ENCODE measurements around the gene CACHD1.
"Not testable (repeated sequence)": the region's sequence is repeated elsewhere in the genome, so short reads cannot be mapped to it uniquely, and the experiment has no call there.

The CACHD1 gene

DNA sequence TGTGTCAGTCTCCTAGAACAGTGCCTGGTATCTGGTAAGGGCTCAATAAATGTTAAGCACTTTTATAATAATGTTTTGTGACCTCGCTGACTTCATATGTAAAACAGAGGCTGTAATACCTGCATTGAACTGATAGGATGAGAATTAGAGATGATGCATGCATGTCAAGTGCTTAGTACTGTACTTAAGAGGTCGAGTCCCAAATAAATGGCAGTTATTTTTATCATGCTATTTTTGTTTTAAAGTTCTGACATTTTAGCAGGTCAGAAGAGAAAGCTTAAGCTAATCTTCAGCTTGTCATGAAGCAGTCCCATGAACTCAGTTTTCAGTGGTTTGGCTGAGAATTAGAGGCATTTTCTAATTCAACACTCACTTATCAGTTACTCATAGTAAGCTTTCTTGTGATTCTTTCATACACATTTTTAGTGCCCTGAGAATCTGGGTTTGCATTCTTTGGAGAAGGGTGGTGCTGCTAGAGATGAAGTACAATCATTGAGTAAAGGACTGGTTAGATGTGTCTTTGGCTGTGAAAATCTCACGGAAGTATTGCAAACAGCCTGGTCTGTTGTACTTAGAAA is 199.3 kb downstream of the CACHD1 start:
- no peak for DNase-seq

DNA sequence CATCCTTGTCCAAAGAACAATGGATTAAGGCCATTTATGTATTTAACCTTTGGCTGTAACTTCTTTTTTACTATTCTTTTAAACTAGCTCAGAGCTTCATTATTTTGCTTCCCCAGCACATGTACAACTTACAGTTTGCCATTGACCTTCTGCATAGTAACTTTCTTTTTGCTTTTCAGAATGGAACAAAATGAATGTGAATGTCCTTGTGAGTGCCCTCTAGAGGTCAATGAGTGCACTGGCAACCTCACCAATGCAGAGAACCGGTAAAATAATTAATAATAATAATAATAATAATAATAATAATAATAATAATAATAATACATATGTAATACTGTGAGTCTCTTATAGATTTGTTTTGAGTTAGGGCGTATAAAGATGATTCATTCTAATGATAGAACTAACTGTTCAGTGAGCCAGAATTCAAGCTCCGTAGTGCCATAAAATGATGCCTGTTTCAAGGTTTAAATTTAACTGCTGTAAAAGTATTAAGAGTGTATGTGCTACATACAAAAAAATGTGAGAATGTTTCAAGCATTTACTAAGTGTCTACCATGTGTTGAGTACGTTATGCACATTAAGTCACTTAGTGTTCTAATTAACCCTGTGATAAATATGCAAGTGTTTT is 205.9 kb downstream of the CACHD1 start:
- peak; percentile 6 for DNase-seq

DNA sequence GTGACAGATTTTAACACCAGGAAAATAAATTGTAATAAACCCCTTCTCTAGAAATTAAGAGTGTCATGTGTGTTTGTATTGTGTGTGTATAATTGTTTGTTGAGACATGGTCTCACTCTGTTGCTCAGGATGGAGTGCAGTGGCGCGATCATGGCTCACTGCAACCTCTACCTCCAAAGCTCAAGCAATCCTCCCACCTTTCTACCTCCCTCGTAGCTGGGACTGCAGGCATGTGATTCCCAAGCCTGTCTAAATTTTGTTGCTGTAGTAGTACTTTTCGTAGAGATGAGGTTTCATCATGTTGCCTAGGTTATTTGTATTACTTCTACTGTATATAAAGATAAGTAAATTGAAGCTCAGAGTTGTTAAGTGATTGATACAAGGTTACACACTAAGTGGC is 206.5 kb downstream of the CACHD1 start:
- no peak for DNase-seq

DNA sequence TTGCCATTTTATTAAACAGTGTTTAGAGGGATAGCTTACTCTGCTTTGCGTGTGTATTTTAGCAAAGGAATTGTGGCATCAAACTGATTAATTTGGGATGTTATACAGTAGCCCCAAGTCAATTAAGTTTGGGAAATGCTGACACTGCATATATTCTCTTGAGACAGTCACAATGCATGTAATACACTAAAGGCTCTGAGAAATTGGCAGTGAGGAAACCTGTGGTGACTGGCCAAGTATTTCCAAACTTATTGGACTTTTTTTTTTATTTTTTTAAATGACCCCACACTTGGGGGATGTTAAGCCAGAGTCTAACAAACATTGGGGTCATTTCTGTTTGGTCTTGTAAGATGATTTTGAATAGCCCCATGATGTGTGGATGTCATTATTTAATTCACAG is 207.6 kb downstream of the CACHD1 start:
- no peak for DNase-seq

DNA sequence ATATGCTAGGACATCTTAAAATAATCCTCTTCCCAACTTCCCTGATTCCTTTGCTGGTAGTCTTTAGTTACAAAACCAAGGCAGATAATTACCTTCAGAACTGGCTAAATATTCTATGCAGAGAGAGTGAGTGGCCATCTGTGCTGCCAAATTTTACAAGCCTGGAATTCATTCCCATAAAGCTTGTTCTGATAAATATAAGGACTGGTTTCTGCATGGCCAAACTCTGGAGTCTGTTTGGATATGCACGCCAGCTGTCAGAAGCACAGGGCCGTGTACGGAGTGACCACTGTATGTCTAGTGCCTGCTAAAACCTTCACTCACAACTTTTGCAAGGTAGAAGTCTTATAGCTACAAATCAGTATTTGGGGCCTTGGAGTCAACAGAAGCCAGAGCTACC is 208.4 kb downstream of the CACHD1 start:
- DNase-seq: no peak

DNA sequence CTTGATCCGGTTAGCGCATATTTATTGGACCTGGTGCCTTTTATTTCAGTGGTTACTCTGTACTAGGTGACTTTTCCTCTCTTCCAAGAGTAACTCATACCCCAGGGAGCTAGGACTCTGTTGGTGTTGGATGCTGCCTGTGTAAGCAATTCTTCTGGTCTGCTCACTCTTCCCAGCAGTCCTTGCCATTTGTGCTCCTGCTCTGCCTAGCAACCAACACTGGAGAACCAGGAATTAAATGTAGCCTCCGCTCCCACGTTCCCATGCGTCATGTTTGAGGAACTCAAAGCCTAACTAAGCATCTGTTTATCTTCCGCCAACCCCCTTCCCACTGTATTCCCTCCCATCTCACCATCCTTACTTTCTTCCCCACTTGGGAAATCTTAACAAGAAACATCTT is 209.2 kb downstream of the CACHD1 start:
- no peak for DNase-seq

DNA sequence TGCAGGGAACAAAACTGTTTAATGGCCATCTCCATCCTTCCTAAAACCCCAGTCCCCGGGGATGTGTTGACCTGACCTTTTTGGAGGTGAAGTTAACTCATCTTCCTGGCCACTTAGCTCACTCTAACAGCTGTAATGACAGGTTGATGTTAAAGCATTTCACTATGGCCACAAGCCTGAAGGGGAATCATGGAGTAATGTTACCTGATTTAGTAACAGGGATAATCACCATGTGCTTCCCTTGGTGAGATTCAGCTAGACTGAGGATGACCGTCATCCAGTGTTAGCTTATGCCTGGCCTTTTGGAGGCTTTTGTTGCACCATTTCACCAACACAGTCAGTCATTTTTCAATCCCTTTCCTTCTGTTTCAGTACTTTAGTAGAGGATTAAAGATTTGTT is 210.7 kb downstream of the CACHD1 start:
- DNase-seq: no peak

DNA sequence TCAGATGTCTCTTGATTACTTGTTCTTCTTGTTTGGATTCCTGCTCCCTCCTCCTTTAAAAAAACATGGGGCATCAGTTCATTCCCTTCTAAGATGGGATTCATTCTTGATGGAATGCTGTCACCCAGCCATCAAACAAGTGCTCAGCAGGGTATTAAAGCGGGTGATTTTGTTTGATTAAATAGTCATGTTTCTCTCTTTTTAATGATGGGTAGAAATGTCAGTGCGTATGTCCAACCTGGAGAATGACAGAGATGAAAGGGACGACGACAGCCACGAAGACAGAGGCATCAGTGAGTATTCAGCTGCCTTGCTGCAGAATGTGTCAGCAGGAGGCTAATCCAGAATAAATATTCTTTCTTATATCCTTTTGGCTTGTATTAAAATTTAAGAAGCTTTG is 211.1 kb downstream of the CACHD1 start:
- DNase-seq: no peak

DNA sequence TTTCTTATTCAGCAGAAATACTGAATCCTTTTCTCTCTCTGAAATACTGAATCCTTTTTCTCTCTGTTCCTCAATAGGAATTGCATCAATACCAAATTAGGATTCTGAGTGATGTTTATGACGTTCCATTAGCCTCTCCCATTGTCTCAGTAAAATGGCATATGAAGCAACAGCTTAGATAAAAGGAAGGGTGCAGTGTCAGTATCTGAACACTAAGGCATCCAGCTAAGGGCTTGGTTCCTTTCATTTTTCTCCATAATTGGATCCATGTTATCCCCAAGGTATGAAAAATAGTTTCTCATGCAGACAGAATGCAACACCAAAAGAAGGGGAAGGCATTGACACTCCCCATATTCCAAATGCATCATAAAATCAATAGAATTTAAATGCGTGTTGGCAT is 213.5 kb downstream of the CACHD1 start:
- no peak for DNase-seq

DNA sequence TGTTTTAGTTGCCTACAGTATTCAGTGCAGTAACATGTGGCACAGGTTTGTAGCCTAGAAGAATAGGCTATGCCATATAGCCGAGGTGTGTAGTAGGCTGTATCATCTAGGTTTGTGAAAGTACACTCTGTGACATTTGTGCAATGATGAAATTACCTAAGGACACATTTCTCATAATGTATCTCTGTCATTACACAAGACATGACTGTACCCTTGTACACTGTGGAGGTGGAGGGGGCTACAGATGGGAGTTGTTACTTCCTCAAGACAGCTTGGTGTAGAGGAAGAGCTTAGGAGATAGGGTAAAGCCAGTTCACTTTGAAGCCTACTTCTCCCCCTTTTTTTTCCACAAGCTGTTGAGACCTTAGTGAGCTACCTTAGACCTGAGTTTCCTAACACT is 215.3 kb downstream of the CACHD1 start:
- no peak for DNase-seq

DNA sequence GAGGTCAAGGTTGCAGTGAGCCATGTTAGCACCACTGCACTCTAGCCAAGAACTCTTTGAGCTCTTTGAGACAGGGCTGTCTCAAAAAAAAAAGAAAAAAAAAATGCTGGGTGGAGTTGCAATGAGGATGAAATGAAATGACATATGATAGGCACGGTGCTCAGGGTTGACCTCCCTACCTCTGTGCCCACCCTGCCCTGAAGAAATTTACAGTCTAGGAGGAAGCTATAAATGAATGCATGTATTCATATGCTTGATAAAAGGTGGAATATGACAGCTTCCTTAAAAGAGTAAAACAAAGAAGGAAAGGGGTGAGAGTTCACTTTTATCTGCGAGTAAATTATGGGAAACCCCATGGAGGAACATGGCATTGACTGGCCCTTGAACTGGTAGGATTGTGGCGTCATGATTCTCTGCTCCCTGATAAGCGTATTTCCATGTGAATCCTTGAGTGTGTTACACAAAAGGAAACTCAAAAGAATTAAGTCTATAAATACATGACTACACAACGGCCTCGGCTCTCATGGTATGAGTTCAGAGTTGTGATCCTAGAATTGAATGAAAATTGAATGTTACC is 215.9 kb downstream of the CACHD1 start:
- no peak for DNase-seq

DNA sequence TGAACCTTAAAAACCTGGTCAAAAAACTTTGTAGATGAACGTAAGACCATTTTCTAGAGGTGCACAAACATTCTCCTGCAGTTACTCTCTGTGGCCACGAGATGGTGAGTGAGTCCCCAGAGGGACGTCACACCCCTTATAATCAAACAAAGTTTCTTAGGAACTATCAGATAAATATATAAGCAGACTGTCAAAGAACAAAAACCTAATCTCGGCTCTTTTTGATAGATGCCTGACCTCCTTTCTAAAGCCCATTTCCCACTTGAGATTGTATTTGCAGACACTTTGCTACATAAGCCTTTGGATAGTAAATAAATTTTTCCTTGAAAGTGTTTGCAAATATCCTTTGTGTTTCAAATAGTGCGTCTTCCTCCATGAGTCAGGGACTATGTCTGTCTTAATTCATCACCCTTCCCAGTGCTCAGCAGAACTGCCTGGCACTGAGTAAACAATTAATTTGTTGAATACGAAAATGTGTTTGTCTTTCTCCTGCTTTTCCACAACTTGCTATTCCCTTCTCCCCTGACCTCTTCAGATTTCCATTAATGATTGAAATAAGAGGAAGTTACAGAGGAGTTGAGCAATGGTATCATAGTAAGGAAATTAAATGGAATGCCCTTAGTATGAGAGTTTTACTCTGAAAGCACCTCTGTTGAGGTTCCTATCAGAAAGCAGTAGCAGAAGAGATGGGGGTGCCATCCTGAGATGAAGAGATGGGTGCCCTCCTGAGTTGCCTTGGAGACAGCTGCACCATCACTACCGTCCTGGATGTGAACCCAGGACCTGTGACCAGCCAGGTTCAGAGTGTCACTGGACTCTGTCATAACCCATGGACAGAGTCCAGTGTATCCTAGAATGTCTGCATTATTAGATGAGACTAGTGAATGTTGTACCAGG is 217.1 kb downstream of the CACHD1 start:
- peak; percentile 22 for DNase-seq

DNA sequence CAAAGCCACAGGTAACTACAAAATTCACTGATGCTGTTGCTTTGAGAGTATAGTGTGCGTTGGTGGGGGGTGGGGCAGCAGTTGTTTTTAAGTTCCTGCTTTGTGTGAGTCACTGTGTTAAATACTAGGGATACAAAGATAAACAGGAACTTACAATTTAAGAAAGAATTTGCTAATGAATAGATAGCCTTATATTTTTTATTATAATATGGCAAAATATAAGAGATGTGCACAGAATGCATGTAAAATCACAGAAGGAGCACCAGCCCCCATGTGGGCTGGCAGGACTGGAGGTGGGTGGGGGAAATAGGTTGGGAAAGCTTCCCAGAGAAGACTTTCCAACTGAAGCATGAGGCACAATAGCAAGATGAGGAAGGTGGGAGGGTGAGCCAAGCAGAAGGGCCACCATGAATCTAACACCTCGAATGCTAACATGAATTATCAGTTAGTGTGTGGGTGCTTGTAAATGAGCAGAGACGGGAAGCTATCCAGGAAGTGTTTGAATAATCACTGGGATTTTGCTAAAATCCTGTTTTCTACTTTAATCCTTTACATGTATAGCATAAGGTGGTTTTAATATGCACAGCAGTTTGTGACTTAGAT is 217.9 kb downstream of the CACHD1 start:
- no peak for DNase-seq

DNA sequence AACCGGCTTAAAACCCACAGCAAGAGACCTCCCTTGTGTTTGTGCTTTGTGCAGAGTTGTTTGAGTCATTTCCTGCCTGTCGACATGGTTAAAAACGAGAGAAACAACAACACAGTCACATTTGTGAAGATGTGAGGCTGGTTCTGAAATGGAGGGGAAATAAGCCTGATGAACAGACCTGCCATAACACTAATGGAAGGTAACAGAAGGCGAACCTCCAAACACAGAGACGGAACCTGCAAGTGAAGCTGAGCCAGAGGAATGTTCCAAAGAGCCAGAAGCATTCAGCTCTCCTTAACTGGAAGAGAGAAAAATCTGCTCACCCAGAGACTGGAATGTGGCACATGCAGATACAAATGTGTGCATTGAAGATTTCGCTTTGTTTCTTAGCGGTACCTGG is 221.7 kb downstream of the CACHD1 start:
- DNase-seq: no peak

DNA sequence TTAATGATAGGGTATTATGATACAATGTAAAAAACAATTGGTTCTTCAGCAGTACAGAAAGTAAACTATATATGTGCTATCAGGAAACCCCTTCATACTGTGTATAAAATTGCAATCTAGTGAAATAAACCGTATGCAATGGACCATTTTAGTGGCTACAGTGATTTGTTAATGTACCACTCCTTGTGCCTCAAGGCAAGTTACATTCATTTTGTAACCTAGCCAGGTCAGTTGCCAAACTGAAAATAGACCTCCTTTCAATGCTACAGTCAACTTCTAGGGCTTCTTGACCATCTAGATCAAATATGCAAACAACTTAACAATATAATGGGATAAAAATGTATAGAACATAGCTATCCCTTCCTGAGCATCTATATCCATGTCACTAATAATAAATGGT is 223.0 kb downstream of the CACHD1 start:
- DNase-seq: no peak

DNA sequence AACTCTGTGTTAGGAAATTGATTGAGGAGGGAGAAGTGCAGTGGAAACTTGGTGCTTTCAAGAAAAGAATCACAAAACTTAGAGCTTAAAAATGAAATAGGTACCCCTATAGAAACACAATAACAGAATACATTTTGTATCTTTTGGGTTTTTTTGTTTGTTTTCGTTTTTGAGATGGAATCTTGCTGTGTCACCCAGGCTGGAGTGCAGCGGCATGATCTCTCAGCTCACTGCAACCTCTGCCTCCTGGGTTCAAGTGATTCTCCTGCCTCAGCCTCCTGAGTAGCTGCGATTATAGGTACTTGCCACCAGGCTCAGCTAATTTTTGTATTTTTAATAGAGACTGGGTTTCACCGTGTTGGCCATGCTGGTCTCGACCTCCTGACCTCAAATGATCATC is 223.5 kb downstream of the CACHD1 start:
- DNase-seq: no peak

DNA sequence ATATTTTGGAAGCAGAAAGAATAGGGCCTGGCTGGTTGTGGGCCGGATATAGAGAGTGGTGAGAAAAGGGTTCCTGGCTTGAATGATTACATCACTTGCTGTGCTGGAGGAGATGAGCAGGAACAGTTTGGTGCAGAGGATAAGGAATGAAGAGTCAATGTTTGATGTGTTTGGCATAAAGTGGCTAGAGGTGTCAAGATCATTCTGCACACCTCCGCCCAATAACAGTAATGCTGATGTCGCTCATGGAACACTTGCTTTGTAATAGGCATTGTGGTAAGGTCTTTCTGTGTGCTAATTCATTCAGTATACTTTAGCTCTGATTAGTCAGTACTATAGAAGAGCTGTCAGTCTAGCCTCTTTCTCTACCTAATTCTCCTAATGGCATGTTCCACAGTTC is 226.9 kb downstream of the CACHD1 start:
- DNase-seq: no peak

DNA sequence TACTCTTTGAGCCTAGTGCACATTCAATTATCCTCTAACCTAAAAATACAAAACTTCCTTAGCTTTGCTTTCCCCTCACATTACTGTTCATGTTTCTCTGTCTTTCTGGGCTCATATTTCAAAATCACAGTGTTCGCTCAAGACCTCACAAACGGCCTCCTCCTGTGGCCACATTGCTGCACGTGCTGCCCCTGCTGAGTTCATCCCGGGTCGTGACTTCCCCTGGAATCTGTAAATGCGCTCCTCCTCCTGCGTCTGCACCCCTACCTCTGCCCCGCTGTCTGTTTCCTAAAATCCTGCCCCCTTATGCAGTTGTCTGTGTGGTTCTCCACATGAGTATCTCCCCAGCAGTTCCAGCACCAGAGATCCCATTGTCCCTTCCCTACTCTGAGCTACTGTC is 229.4 kb downstream of the CACHD1 start:
- no peak for DNase-seq

DNA sequence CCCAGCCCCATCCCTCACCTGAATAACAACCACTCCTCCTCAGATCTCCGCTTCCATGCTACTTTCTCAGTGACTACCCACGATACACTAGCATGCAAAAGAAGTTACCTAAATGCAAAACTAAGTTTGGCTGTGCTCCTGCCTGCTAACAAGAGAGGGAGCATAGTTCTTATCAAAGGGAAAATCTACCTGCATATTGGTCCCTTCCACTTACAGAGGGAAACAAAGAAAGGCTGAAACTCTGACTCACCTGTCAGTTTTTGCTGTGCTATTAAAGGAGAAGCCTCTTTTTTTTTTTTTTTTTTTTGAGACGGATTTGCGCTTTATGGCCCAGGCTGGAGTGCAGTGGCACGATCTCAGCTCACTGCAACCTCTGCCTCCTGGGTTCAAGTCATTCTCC is 231.1 kb downstream of the CACHD1 start:
- no peak for DNase-seq

DNA sequence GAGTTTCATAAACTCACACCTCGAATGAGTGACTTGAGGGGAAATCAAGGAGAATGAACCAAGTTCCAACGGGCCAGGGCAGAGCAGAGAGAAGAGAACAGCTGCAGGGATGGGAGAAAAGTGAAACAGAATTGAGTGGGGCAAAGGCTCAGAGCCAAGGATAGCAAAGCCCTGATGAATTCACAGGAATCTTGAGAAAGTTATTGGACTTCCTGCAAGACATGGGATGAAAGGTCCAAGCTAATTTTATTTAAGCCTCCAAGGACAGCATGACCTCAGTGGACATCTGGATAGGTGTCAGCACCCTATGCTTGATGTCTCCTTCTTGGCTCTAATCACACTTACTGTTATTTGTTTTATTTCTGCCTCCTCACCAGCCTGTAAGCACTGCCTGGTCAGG is 232.0 kb downstream of the CACHD1 start:
- DNase-seq: no peak

DNA sequence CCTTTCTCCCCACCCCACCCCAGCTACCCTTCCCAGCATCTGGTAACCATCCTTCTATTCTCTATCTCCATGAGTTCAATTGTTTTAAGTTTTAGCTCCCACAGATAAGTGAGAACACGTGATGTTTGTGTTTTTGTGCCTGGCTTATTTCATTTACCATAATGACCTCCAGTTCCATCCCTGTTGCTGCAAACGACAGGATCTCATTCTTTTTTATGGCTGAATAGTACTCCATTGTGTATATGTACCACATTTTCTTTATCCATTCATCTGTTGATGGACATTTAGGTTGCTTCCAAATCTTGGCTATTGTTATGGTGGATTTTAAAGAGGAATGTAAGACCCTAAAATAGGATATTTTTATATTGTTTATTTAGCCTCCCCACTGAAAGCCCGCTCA is 232.7 kb downstream of the CACHD1 start:
- not testable (repeated sequence) for DNase-seq

DNA sequence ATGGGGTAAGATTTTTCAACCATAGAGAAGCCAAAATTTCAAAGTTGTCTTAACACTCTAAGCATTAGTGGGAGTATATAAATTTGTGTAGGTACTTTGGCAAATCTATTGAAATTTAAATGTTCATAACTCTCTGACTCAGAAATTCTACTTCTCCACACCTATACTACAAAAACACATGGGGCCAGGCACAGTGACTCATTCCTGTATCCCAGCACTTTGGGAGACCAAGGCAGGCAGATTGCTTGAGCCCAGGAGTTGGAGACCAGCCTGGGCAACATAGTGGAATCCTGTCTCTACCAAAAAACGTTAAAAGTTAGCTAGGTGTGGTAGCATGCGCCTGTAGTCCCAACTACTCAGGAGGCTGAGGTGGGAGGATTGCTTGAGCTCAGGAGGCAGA is 233.7 kb downstream of the CACHD1 start:
- DNase-seq: no peak

DNA sequence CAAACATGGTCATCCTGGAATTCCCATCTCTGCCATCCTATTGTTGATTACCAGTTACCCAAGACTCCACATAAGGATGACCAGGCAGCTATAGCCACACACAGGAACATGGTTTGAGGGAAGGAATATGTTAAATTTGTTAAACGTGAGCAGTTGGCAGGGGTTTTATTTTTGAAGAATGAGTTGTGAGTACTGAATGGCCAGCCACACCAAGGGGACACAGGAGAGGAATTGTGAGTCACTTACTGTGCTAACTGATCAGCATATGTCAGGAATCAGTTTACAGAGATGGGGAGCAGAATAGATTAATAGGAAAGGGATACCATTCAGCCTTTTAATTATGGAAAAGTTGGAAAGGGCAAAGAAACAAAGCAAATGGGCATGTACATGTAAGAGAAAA is 235.7 kb downstream of the CACHD1 start:
- no peak for DNase-seq

DNA sequence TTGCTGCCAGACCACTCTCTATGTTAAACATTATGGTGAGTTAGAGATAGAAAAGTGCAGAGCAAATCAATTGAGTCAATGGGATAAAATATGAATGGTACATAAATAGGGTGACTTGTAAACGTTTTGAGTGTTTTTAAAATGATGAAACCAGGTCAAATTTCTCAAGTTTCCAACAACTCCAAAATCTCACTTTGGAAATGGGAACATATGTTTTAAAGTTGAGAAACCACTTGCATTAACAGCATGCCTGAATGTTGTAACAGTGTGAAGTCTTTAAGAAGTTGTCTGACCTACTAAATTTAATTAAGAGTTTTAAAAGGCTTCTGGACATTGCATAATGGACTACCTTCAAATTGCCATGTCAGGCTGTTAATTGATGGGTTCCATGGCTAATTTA is 241.3 kb downstream of the CACHD1 start:
- DNase-seq: no peak

Measured in NCI-H1694 (cell line).